ENCODE results near the gene TJP3. TPM values are rescaled to one million over a fixed set of nuclear protein-coding genes. Genes with fewer than 3 reads are reported as not detected.
A peak's percentile ranks its signal among the peaks of the same experiment; 100 is the strongest.

Gene TJP3
- total and polyA plus RNA-seq, 8 donors: 11.2 to 36.2 (median 15.7) TPM

GRCh38 chr19:3698386-3698950 lies 9.7 kb upstream of the TJP3 start:
- Histone ChIP-seq H3K4me1 (peaks cover 0 to 21% of the 10 kb centered on the region in 2 donors), H3K36me3 (peaks cover 0 to 18% of the 10 kb centered on the region in 2 donors), H3K9me3 (no peaks in the 10 kb centered on the region), H3K27ac (no peak overlapping the region), H3K27me3 (no peaks in the 10 kb centered on the region), H3K4me3 (peak overlapping the region in 1 of 2 donors; percentile 86)
- ATAC-seq (no peak), DNase-seq (no peak)
- TF ChIP-seq, protein P1, sequence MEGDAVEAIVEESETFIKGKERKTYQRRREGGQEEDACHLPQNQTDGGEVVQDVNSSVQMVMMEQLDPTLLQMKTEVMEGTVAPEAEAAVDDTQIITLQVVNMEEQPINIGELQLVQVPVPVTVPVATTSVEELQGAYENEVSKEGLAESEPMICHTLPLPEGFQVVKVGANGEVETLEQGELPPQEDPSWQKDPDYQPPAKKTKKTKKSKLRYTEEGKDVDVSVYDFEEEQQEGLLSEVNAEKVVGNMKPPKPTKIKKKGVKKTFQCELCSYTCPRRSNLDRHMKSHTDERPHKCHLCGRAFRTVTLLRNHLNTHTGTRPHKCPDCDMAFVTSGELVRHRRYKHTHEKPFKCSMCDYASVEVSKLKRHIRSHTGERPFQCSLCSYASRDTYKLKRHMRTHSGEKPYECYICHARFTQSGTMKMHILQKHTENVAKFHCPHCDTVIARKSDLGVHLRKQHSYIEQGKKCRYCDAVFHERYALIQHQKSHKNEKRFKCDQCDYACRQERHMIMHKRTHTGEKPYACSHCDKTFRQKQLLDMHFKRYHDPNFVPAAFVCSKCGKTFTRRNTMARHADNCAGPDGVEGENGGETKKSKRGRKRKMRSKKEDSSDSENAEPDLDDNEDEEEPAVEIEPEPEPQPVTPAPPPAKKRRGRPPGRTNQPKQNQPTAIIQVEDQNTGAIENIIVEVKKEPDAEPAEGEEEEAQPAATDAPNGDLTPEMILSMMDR (IDR thresholded peaks at IDR 0.05): no peak
- intact Hi-C loops (cut with DNase I): no loop called here

DNA sequence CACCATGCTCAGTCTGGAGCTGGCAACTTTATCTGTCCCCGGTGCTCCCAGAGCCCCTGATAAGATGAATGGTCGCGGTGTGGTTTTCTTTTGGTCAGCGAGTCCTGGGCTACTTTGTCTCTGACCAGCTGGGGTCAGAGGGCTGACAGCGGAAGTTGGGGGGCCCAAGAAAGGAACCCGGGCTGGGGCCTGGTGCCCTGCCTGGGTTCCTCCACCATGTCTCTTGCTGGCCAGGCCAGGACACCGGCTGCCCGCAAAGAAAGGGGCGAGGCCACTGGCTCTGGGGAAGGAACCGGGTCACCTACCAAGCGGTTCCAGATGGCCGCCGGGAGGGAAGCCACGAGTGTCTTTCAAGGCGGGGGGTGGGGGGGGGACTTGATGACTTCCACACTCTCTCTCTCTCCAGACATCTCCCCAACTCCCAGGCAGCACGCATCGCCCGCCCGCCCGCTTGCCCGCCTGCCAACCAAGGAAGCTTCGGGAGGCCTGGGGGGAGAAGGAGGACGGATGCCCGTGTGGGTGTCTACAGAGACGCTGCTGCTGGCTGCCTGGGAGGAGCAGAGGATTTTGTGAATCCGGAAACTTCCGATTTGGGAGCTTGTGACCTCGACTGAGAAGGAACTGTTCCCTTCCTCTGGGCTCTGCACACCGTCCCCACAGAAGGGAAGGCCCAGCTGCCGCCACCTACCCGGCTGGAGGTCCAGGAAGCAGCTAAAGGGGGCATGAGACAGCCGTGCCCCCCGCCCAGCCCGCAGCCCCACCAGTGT lies 9.0 kb upstream of the TJP3 start:
- TF ChIP-seq, protein P1 (IDR thresholded peaks at IDR 0.05): no peak
- peaks cover 0 to 18% of the 10 kb centered on the region in 2 donors for H3K36me3 ChIP-seq

DNA sequence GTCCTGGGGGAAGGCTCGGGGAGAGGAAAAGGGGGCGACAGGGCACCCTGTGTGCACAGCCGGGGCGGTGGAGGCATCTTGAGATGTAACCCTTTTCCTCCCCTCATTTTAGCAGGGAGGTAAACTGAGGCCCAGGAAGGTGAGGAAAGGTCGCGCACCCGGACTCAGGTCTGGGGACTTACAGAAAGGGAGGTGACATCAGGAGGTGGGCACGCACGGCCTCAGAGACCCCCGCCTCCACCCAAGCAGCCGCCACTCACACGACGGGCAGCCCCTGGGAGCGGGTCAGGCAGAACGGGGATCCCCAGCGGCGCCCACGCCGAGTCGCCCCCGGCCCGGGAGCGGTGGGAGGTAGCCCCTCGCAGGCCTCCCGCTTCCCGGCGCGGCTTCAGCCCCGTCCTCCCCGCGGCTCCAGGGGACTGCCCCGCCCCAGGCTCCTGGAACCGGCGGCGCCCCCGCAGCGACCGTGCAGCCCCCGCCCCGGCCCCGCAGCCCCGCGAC lies 8.4 kb upstream of the TJP3 start:
- TF ChIP-seq, protein P1 (IDR thresholded peaks at IDR 0.05): no peak
- no peak for ATAC-seq
- intact Hi-C loops (cut with DNase I): loop anchor here (5.0 kb wide), 1 partner anchor 32 kb away; no protein-coding TSS in a partner anchor

More for the DNA sequence above, 9.0 kb upstream of the TJP3 start:
- DNase-seq (peak; percentile 46 to 84 (median 58)), ATAC-seq (peak; percentile 43)
- intact Hi-C loops (cut with DNase I): no loop called here
- Histone ChIP-seq H3K4me1 (peaks cover 0 to 21% of the 10 kb centered on the region in 2 donors), H3K4me3 (peak overlapping the region; percentile 61 to 86), H3K27me3 (no peaks in the 10 kb centered on the region), H3K9me3 (no peaks in the 10 kb centered on the region), H3K27ac (peak overlapping the region; percentile 76 to 80)

GRCh38 chr19:3700242-3701032 lies 7.7 kb upstream of the TJP3 start, which contains the start of gene PIP5K1C:
Gene PIP5K1C (minus strand): TSS chr19:3700468. CDS start chr19:3700390, 78 bp downstream.
- peak; percentile 88 to 98 (median 91) for DNase-seq
- peak; percentile 99 for ATAC-seq
- peak within 1 kb of the TSS; percentile 76 to 80 for H3K27ac ChIP-seq
- TF ChIP-seq, protein P1 (IDR thresholded peaks at IDR 0.05): peak; percentile 73 to 80
- intact Hi-C loops (cut with DNase I): loop anchor here (5.0 kb wide), 1 partner anchor 33 kb away; no protein-coding TSS in a partner anchor
- peaks cover 0 to 21% of the 10 kb centered on the region in 2 donors for H3K4me1 ChIP-seq
- H3K4me3 ChIP-seq: peak within 1 kb of the TSS; percentile 61 to 86
- H3K36me3 ChIP-seq: peaks cover 0 to 7% of the 10 kb centered on the region in 2 donors
- H3K27me3 ChIP-seq: peaks cover 0 to under 1% of the 10 kb centered on the region in 2 donors
- H3K9me3 ChIP-seq: no peaks in the 10 kb centered on the region

More for the DNA sequence above, 8.4 kb upstream of the TJP3 start:
- H3K36me3 ChIP-seq: peaks cover 0 to 13% of the 10 kb centered on the region in 2 donors
- peaks cover 0 to 21% of the 10 kb centered on the region in 2 donors for H3K4me1 ChIP-seq
- peak overlapping the region; percentile 76 to 80 for H3K27ac ChIP-seq
- no peaks in the 10 kb centered on the region for H3K27me3 ChIP-seq
- DNase-seq: peak in 1 of 4 donors; percentile 84
- no peaks in the 10 kb centered on the region for H3K9me3 ChIP-seq
- H3K4me3 ChIP-seq: peak overlapping the region; percentile 61 to 86
